ENCODE results near the gene ZSCAN18. TPM values are rescaled to one million over a fixed set of nuclear protein-coding genes. Genes with fewer than 3 reads are reported as not detected.
"Not testable (repeated sequence)": the region's sequence is repeated elsewhere in the genome, so short reads cannot be mapped to it uniquely, and the experiment has no call there.

Gene ZSCAN18
- total and polyA plus RNA-seq, 2 of the 13 experiments (the other 11 are each of a cell fraction or from before 2014, with no cell fraction given) = not detected

DNA sequence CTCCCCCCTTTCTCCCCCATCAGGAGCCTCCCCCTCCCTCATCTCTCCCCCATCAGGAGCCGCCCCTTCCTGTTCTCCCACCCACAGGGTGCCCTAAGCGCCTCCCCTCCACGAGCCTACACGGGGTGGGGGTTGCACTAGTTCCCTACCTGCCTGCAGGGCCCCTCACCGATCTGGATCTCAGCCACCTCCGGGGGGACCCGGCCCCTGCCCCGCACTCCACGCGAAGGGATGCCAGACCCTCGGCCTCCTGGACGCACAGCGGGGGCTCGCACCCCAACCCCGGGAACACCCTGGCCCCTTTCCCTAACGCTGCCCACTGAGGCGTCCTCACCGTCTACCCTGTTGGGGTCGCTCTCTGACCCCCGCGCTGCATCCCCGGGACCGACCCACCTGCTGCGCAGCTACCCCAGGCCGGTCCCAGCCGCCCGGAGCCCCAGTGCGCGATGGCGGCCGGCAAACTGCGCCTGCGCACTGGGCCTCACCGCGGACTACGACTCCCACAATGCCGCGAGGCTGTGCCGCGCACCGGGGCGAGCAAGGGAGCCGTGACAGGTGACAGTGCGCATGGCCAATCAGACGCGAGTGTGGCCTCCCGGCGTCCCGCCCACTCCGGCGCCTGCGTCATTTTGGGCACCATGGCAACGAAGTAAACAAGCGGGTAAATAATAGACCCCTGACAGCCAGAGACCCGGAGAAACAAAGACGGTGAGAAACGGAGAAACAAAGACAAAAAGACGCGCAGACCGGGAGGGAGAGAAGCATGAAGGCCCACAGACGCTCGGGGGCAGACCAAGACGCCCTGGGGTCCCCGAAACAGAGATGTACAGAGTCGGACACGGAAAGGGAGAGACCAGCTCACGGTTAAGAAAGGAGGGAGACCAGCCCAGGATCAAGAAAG is at the start of gene ZSCAN18 (continued):
- TF ChIP-seq FOXP4 (CRISPR knock-in tag; IDR thresholded peaks at IDR 0.05) (no peak), GTF2F1 (IDR thresholded peaks at IDR 0.05; ENCODE audit: low read length) (no peak), AGO2 (optimal IDR thresholded peaks at IDR 0.05; ENCODE audit: low read depth, low read length) (no peak), ZNF343 (CRISPR knock-in tag; IDR thresholded peaks at IDR 0.05) (no peak), CREB1 (IDR thresholded peaks at IDR 0.05) (no peak), CREB1 (CRISPR knock-in tag; IDR thresholded peaks at IDR 0.05) (no peak), MTF1 (CRISPR knock-in tag; IDR thresholded peaks at IDR 0.05) (no peak), MAZ (IDR thresholded peaks at IDR 0.05; ENCODE audit: borderline replicate concordance, low read depth, low read length) (no peak), MAZ (CRISPR knock-in tag; IDR thresholded peaks at IDR 0.05; ENCODE audit: low read depth) (no peak), RBM22 (optimal IDR thresholded peaks at IDR 0.05; ENCODE audit: low read length) (no peak), ZNF20 (CRISPR knock-in tag; IDR thresholded peaks at IDR 0.05) (no peak), NPAS2 (CRISPR knock-in tag; IDR thresholded peaks at IDR 0.05; ENCODE audit: borderline replicate concordance) (no peak), CBX2 (IDR thresholded peaks at IDR 0.05; ENCODE audit: low read depth, low read length) (no peak), CBX2 (CRISPR knock-in tag; IDR thresholded peaks at IDR 0.05; ENCODE audit: low read depth) (no peak)
- TF ChIP-seq, protein P1, sequence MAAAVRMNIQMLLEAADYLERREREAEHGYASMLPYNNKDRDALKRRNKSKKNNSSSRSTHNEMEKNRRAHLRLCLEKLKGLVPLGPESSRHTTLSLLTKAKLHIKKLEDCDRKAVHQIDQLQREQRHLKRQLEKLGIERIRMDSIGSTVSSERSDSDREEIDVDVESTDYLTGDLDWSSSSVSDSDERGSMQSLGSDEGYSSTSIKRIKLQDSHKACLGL (CRISPR knock-in tag; IDR thresholded peaks at IDR 0.05) = no peak

- in situ Hi-C loops (cut with HindIII; ENCODE audit: extremely low pct_ligation_motif_present, low pct_unique_long_range_greater_than_20kb) = not testable (repeated sequence)
Measured at GRCh38 chr19:58147475-58147874, 49.4 kb upstream of the ZSCAN18 start.

More at GRCh38 chr19:58147475-58147874, 49.4 kb upstream of the ZSCAN18 start:
- H3K4me2 ChIP-seq (ENCODE audit: low read depth, low read length); DNase-seq (ENCODE audit: low spot score); H3K4me1 ChIP-seq (ENCODE audit: insufficient read depth, low read length); H3K9ac ChIP-seq (ENCODE audit: insufficient read depth, low read depth, low read length); FAIRE-seq; H3K4me3 ChIP-seq (replicated peaks in 1 of 3; ENCODE audit: insufficient read depth in 1 of 3, low read depth in 2 of 3, low read length in 3 of 3); H3K36me3 ChIP-seq (replicated peaks in 1 of 2; ENCODE audit: control insufficient read depth in 1 of 2, insufficient read depth in 2 of 2, low read length in 2 of 2); H3K27me3 ChIP-seq (ENCODE audit: control insufficient read depth in 1 of 2, insufficient read depth in 2 of 2, low read length in 2 of 2); intact Hi-C loops (cut with micrococcal nuclease; ENCODE audit: unreplicated experiment); H3K79me2 ChIP-seq (ENCODE audit: insufficient read depth, low read length); H3K27ac ChIP-seq (ENCODE audit: extremely low read length, insufficient read depth, low read length); POLR2A ChIA-PET; BruUV-seq (replicated peaks); ATAC-seq; H4K20me1 ChIP-seq (ENCODE audit: insufficient read depth, low read length); CTCF ChIA-PET (ENCODE audit: low intra/inter-chr PET ratio, low total read pairs); H2AFZ ChIP-seq (ENCODE audit: low read length): not testable (repeated sequence)
- no CpG with 5 or more reads among the region's 28 CpGs for WGBS (ENCODE audit: low lambda C conversion rate)
- H3K9me3 ChIP-seq (ENCODE audit: low read length) = peaks cover 65% of the 10 kb centered on the region
